ENCODE results near the gene ADAMTS9.

ADAMTS9 gene

DNA sequence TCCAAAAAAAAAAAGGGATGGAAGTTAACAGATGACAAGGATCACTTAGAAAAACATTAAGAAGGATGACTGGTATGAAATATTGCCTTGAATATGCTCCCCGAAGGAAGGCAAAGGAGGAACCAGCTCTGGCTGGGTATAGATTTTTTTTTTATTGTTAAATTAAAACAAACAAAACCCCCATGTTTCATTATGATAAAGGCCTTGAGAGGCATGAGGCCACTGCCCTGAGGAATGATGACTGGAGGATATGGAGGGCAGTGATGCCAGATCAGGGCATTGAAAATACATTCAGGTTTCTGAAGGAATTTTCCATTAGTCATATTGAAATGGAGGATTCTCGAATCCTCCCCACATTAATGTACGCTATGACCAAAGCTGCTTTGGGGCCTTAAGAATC lies 120.9 kb downstream of the ADAMTS9 start:
- no peak for DNase-seq (ENCODE audit: low read depth)
- no peak overlapping the region for H3K4me3 ChIP-seq (ENCODE audit: control insufficient read depth, low read depth, low read length)
- TF ChIP-seq, protein P1, sequence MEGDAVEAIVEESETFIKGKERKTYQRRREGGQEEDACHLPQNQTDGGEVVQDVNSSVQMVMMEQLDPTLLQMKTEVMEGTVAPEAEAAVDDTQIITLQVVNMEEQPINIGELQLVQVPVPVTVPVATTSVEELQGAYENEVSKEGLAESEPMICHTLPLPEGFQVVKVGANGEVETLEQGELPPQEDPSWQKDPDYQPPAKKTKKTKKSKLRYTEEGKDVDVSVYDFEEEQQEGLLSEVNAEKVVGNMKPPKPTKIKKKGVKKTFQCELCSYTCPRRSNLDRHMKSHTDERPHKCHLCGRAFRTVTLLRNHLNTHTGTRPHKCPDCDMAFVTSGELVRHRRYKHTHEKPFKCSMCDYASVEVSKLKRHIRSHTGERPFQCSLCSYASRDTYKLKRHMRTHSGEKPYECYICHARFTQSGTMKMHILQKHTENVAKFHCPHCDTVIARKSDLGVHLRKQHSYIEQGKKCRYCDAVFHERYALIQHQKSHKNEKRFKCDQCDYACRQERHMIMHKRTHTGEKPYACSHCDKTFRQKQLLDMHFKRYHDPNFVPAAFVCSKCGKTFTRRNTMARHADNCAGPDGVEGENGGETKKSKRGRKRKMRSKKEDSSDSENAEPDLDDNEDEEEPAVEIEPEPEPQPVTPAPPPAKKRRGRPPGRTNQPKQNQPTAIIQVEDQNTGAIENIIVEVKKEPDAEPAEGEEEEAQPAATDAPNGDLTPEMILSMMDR (IDR thresholded peaks at IDR 0.05; ENCODE audit: control insufficient read depth, insufficient read depth, low read depth, low read length, missing control alignments): no peak

DNA sequence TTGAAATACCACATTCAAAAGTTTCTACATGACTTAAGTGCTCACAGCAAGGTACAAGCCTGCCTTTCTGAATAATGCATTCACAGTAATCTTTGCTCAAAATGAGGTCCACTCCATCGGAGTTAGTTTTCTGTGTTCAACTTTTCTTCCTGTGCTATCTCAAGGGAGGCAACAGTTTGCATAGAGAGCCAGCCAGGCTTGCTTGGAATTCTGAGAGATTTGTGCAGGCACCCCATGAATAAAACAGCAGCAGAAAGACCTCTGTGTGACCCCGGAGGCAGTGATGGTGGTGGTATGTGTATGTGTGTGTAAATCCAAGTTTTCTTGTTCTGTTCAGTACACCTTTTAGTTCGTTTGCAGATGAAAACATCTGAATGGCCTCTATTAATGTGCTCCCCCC lies 124.0 kb downstream of the ADAMTS9 start:
- TF ChIP-seq, protein P1 (IDR thresholded peaks at IDR 0.05; ENCODE audit: control insufficient read depth, insufficient read depth, low read depth, low read length, missing control alignments): no peak
- no peak overlapping the region for H3K4me3 ChIP-seq (ENCODE audit: control insufficient read depth, low read depth, low read length)
- no peak for DNase-seq (ENCODE audit: low read depth)

DNA sequence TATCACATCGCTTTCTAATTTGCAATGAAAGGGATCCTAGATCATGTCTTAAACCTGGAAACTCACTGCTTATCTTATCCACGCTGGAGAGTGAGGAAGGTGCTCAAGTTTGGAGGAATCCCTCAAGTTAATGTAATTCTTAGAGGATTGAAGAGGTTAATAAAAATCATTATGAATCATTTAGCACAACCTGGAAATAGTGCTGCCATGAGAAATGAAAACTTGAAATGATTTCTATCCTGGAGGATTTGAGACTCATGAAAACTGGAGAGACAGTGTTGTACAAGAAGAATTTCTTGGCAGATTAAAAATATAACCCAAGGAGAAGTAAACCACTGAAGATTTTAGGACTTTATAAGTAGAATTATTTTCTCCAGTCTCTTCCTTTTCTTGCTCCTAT lies 125.9 kb downstream of the ADAMTS9 start:
- TF ChIP-seq, protein P1 (IDR thresholded peaks at IDR 0.05; ENCODE audit: control insufficient read depth, insufficient read depth, low read depth, low read length, missing control alignments): no peak
- DNase-seq (ENCODE audit: low read depth): no peak

DNA sequence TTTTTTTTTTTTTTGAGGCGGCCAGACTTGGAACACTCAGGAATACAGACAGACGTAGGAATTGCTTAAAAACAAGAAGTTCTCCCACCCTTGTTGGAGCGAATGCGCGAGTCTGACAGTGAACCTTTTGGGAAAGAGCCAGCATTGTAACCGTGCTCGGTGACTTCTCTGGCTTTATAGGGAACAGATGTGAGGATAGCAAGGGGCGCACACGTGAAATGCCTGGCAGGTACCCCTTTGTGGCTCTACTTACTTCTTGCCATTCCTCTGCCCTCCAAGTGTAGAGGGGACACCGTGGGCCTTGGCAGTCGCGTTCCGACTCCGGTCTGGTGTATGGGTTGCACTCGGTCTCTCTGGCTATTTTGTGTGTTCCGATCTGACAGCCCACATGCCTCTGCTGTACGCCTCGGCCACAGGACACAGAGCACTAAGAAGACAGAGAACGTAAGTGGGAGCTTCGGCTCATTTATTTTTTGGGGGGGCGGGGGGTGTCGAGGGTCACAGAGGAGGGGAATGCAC lies 126.4 kb downstream of the ADAMTS9 start:
- DNase-seq (ENCODE audit: low read depth): no peak
- H3K4me3 ChIP-seq (ENCODE audit: control insufficient read depth, low read depth, low read length): no peak overlapping the region
- TF ChIP-seq, protein P1 (IDR thresholded peaks at IDR 0.05; ENCODE audit: control insufficient read depth, insufficient read depth, low read depth, low read length, missing control alignments): no peak

More for the DNA sequence above, 125.9 kb downstream of the ADAMTS9 start:
- no peak overlapping the region for H3K4me3 ChIP-seq (ENCODE audit: control insufficient read depth, low read depth, low read length)

DNA sequence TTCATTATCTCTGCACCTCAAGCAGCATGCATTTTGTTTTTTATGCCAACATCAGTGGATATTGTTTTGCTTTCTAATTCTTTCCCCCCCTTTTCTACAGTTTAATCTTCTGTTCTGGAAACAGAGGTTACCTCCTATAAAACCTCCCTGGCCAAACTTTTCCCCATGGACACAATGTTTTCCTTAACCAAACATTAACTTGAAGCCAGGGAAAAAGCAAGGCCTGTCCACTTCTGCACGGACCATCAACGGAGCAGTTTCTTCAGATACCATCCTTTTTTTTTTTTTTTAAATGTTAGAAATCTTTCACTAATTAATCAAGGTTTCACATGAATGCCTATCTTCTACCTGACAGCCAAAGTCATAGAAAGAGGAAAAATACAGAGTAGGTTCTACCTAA lies 127.0 kb downstream of the ADAMTS9 start:
- TF ChIP-seq, protein P1 (IDR thresholded peaks at IDR 0.05; ENCODE audit: control insufficient read depth, insufficient read depth, low read depth, low read length, missing control alignments): no peak
- no peak overlapping the region for H3K4me3 ChIP-seq (ENCODE audit: control insufficient read depth, low read depth, low read length)
- DNase-seq (ENCODE audit: low read depth): no peak

DNA sequence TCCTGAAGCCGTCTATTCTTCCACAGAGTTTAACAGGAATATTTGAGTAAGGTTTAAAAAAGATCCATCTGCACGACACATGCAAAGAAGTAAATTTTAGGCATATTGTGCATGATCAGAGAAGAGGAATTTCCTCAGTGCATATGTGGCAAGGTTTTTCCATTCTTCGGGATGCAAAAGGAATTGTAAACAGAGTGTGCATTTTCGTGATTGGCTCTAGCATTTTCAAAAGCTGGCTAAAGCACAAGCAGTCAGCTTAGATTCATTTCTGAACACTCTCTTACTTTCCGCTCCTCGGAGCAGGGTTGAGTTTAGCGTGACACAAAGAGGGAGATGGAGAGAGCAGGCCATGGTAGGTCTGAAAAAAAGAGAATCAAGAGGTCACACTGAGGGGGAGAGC lies 128.2 kb downstream of the ADAMTS9 start:
- no peak overlapping the region for H3K4me3 ChIP-seq (ENCODE audit: control insufficient read depth, low read depth, low read length)
- TF ChIP-seq, protein P1 (IDR thresholded peaks at IDR 0.05; ENCODE audit: control insufficient read depth, insufficient read depth, low read depth, low read length, missing control alignments): no peak
- no peak for DNase-seq (ENCODE audit: low read depth)

DNA sequence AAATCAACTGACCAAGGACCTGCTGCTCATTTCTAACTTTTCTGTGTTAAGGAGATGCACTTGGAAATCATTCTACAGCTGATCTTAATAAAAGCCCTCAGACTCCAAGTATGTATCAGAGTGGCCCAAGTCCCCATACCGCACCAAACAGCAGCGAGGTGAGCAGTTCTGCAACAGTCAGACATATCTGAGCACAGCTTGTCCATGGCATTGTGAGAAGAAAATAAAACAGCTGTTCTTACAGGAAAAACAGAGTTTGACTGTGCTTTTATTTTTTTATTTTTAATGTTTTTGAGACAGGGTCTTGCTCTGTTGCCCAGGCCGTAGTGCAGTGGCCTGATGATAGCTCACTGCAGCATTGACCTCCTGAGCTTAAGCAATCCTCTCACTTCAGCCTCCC lies 131.8 kb downstream of the ADAMTS9 start:
- no peak overlapping the region for H3K4me3 ChIP-seq (ENCODE audit: control insufficient read depth, low read depth, low read length)
- DNase-seq (ENCODE audit: low read depth): no peak
- TF ChIP-seq, protein P1 (IDR thresholded peaks at IDR 0.05; ENCODE audit: control insufficient read depth, insufficient read depth, low read depth, low read length, missing control alignments): no peak
